IPS DF 4.7 (cell line): ENCODE results near the gene RALGDS.
"Not testable (repeated sequence)": the region's sequence is repeated elsewhere in the genome, so short reads cannot be mapped to it uniquely, and the experiment has no call there.

Experiments
- DNase-seq: peaks from one replicate; pipeline ENCODE4 v3.0.0-alpha.2; 2013; ENCODE audit warnings: low spot score; ENCODE audit errors: extremely low read depth

The RALGDS gene

DNA sequence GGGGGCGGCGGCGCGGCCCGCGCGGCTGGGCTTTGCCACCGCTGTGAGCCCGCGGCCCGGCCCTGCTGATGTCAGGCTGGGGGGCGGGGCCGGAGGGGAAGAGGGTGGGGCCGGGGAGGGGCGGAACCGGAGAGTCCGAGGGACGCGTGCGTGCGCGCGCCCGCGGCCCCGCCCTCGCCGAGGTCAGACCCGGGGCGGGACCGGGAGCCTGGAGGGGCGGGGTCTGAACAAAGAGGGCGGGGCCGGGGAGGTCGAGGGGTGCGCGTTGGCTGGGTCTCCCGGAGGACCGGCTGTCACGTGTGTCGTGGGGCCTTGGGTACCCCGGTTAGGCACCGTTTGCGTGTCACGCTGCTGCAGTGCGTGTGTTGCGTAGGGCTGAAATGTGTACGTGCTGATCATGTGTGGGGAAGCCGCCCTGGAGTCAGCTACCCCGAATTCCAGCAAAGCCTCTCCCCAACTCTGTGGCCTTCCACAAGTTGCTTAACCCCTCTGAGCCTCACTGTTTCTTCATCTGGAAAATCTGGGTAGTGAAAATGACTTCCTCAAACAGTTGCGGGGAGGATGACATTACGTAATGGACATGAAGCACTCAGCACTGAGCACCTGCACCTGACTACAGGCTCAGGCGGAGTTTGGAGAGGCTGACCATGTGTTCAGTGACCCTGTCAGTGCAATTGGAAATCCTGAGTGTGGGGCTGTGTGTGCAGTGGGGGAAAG lies at the start of gene RALGDS:
Gene RALGDS (minus strand): TSS at position 43 of the 717 bp plus-strand sequence. CDS start 86 bp downstream, outside the sequence.
- DNase-seq, result no peak

DNA sequence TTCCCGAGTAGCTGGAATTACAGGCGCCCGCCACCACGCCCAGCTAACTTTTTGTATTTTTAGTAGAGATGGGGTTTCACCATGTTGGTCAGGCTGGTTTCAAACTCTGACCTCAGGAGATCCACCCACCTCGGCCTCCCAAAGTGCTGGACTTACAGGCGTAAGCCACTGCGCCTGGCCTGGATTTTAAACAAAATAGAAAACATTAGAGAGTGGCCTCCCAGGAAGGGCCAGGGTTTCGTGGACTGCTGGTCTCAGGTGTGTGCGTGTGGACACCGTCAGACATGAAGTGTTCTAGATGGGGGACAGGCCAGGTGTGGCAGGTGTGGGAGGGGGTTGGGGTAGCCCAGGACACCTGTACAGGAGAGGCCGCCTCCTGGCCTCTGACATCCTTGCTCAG lies 49.7 kb upstream of the RALGDS start:
- no peak for DNase-seq

DNA sequence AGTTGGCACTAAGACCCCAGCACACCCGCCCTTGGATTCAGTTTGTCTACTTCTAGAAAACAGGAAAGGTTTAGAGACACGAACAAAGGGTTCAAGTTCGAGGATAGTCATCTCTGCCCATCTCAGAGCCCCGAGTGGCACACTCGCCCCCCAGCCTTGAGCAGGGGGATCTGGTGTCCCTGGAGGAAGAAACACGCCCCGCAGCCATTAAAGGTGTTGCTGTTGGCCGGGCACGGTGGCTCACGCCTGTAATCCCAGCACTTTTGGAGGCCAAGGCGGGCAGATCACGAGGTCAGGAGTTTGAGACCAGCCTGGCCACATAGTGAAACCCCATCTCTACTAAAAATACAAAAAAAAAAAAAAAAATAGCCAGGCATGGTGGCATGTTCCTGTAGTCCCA lies 48.6 kb upstream of the RALGDS start:
- DNase-seq, result not testable (repeated sequence)

DNA sequence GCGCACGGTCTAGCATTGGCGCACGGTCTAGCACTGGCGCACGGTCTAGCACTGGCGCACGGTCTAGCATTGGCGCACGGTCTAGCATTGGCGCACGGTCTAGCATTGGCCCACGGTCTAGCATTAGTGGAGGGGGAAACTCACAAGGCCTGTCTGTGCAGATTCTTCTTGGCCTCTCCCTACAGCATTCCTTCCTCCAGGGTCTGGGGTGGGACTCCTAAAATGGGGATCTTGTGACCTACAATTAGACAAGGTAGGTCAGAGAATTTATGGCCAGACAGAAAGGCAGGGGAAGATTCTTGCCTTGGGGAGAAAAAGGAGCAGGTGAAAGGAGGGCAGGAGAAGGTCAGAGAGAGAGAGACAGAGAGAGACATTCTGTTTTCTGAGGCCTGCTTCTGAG lies 48.1 kb upstream of the RALGDS start:
- DNase-seq, result no peak

DNA sequence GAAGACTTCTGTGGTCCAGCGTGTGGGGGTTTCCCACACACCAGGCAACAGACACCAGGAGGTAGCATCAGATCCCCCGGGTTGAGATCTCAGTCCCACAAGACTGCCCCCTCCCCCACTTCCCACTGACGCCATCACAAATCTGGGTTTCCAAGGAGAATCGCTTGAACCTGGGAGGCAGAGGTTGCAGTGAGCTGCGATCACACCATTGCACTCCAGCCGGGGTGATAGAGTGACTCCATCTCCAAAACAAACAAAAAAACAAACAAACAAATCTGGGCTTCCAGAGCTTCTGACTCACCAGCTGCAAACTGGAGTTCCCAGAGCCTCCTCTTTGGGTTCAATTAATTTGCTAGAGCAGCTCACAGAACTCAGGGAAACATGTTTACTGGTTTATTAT lies 47.4 kb upstream of the RALGDS start:
- no peak for DNase-seq

DNA sequence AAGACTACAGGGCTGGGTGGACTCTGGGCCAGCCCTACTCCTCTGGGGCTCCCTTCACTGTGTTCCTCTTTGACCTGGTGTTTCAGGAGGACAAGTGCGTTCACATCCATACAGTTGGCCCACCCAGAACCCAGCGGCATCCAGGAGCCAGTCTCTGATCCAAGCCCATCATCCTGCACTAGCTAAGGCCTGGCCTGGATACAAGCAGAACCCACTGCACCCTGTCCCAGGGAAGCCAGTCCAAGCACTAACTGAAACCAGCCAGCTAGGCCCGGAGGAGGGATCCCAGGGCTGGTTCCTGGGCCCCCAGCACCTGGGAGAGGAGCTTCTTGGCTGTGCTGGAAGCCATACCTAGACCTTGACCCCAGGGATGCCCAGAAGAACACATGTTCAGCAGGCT lies 46.7 kb upstream of the RALGDS start:
- no peak for DNase-seq

DNA sequence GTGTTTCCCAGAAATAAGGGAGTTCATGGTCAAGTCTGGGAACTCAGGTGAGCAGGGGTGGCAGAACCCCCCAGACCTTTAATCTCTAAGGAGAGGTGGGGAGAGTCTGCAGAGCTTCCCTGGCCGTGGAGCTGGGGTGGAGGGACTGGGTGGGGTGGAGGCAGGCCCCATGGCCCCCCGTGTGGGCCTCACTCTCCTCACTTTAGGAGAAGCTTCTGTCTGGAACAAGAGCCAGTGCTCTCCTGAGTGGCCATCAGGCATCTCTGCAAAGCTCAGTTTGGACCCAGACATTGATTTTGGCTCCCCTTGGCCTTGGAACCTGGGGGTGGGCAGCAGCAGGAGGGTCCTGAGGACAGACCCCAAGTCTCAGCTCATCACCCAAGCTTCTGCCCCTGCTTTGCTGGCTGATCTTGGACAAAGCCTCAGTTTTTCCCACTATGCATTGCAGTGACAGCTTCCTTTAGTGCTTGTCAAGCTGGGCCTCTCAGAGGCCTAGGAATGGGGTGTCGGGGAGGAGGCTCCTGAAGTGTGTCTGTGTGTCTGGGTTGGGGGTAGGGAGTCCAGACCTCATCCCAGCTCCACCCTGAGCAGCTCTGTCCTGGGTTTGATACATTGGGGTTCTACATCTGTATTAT lies 46.2 kb upstream of the RALGDS start:
- DNase-seq, result no peak

DNA sequence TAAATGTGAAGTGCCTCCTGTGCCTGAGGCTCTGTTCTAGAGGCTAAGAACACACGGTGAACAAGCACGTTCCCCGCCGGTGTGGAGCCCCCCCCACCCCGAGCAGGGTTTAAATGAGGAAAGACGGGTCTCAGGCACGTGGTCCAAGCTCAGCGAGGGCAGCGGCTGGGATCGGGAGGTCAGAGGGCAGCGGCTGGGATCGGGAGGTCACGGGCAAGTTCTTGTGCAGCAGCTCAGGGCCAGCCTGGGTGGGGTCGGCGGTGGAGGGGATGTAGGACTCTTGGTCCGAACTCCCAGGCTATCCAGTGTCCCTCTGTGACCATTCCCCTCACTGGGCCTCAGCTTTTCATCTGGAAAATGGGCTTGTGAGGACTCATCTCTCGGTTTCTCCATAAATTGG lies 45.4 kb upstream of the RALGDS start:
- no peak for DNase-seq

DNA sequence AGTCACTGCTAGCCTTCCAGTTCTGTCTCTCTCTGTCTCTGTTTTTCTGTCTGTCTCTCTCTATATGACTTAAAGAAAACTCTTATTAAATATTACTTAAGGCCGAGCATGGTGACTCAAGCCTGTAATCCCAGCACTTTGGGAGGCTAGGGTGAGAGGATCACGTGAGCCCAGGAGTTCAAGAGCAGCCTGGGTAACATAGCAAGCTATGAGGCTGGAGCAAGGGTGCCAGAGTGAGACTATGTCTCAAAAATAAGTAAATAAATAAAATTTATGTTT lies 44.4 kb upstream of the RALGDS start:
- DNase-seq, result no peak

DNA sequence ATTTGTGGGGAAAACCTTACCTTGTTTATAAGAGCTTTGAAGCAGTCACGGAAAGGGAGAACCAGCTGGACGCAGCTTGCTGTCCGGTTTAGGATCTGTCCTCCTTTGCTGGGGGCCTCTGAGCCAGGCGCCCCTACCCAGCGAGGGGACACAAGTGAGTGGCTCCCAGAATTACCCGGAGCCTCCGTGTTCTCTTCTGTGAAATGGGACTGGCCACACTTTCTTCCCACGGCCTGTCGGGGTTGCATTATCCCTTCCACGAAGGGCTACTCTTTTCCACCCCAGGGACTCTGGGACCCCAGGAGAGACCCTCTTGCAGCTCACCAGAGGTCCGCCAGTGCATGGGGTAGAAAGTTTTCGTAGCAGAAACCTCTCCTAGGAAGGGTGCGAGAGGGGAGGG lies 43.2 kb upstream of the RALGDS start:
- DNase-seq, result no peak

DNA sequence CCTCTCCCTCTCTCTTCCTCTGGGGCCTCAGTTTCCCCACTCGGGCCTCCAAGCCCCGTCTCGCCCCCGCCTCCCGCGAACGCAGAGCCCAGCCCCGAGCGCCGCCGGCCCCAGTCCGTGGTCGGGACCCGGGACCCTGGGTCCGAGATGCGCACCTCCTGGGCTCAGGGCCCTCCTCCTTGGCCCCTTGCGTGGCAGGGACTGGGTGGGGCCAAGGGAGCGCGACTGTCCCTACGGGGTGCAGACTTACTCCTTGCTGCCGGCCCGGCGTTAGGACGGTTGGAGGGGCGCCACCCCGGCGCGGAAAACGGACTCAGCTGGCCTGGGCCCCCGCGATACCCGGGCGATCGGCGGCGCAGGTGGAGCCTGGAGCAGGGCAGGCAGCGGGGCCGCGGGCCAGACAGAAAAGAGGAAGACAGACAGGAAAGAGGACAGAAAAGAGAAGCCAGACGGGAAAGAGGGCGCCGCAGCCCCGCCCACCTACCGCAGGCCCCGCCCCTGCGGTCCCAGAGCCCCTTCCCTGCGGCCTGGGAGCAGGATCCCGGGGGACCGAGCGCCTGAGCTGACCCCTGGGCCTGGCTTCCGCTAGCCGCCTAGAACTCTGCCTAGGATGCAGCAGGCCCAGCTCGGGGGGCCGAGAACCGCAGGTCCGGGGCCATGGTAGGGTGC lies 42.6 kb upstream of the RALGDS start, which contains the start of gene GBGT1:
Gene GBGT1 (minus strand): TSS at position 411 of the 669 bp plus-strand sequence. CDS start 1,502 bp downstream, outside the sequence.
- DNase-seq, result no peak

DNA sequence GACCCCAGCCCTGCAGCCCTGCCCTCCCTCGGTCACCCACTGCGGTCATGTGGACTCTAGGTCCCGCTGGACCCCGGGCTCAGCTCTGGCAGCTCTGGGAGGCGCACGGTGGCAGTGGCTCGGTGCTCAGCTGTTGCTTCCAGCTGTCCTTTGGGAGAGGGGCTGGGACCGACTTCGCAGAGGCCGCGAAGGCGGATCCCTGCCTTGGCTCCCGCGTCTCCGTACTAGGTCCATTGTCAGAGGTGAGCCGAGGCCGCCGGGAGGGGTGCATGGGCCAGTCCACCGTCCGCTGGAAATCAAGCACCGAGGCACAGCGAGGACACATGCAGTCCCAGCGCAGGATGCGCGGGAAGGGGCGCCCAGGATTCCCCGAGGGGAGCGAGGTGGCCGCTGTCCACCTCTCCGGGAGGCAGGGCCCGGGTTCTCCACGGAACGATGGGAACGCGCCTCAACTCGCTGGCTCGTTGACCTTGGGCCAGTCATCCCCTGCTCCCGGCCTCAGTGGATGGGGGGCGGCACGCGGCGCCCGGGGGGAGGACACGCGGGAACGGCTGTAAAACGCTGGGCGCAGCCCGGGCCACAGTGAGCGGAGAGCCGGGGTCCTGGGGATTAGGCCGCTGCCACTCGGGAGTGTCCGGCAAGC lies 41.9 kb upstream of the RALGDS start:
- no peak for DNase-seq

DNA sequence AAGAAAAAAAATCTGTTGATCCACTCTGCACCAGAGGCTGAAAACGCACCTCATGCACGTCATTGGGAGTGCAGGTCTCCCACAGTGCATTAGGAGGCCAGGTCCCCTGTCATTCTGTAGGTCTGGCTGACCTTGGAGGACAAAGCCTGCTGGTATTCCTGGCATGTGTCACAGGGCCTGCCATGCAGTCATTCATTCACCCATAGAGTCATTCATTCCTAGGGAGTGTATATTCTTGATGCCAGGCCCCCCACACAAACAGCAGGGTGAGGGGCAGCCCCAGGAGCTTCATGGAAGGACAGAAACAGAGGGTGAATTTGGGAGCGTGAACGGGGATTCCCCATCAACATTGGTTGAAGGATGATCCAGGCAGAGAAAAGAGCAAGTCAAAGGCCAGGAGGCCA lies 40.5 kb upstream of the RALGDS start:
- no peak for DNase-seq

DNA sequence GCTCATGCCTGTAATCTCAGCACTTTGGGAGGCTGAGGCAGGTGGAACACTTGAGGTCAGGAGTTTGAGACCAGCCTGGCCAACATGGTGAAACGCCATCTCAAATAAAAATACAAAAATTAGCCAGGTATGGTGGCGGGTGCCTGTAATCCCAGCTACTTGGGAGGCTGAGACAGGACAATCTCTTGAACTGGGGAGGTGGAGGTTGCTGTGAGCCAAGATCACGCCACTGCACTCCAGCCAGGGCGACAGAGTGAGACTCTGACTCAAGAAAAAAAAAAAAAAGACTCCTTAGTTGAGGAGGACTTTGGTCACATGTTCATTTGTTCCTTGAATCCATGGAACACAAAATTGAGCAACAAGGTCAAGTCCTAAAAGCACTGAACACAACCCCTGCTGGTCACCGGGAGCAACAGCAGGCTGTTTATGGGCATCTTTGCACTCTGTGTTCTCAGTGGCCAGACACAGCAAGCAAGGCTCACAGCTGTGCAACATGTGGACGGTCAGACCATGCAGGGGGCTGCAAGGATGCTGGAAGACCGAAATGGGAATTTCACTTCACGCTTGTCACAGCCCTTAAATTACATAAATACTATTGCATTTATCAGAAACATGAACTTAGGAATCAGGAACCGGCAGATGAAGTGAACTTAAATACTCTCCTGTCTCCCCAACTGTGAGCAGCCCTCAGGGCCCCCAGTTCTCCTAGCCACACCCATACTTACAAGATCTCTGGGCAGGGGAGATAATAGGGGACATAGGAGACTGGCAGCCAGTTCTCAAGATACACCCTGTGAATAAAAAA lies 39.9 kb upstream of the RALGDS start:
- DNase-seq, result no peak

DNA sequence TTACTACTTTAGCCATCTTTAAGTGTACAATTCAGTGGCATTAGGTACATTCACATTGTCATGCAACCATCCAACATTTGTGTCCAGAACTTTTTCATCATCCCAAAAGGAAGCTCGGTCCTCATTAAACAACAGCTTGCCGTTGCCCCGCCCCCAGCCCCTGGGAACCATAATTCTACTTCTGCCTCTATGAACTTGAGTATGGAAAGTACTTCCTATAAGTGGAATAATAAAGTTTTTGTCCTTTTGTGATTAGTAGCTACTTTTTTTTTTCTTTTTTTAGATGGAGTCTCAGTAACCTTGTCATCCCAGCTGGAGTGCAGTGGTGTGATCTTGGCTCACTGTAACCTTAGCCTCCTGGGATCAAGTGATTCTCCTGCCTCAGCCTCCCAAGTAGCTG lies 37.7 kb upstream of the RALGDS start:
- no peak for DNase-seq

DNA sequence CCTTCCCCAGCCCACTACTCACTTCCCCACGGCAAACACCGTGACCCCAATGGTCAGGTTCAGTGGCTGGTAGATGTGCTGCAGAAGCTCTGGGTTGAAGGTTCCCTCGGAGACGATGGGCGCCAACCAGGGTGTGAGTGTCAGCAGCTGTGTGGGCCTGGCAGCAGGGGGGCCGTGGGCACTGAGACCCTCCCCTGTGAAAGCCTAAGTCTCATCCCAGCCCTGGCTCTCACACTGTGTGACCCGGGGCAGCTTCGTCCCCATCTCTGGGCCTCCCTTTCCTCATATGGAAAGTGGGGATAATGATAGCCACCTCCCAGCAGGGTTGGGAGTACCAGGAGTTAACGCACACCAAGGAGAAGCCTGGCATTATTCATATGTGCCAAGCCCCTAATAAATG lies 34.1 kb upstream of the RALGDS start:
- no peak for DNase-seq

DNA sequence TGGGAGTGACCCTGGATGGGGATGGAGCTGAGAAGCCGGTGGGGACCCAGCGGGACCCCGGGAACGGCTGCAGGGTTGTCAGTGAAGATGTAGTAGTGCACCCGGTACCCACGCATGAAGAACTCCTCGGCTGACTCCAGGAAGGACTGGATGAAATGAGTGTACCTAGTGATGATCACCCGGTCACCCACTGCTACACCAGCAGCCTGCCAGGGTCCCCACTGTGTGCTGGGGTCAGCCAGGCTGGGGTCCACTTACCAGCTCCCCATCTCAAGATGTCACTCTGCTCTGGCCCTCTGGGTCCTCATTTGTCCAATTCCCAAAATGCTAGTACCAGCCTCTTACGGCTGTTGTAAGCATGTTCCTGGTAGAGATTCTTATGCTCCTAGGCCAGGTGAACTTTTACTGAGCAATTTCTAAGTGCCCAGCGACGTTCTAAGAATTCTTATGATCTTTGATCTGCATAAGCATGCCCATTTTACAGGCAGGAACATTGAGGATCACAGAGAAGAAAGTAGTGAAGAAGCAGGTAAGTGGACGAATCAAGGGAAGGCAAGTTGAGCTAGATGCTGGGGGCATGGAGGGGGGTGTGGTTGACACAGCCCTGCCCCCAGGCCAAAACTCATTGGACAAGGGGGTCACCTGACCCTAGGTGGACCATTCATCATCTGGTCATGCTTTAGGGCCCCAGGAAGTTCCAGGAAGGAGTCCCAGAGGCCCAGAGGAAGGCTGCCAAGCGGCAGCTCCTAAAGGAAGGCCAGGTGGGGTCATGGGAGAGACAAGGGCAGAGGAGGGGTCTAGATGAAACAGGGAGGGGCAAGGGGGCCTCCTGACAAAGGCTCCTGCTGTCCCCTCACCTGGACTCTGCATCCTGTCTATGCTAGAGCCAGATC lies 33.3 kb upstream of the RALGDS start:
- no peak for DNase-seq

DNA sequence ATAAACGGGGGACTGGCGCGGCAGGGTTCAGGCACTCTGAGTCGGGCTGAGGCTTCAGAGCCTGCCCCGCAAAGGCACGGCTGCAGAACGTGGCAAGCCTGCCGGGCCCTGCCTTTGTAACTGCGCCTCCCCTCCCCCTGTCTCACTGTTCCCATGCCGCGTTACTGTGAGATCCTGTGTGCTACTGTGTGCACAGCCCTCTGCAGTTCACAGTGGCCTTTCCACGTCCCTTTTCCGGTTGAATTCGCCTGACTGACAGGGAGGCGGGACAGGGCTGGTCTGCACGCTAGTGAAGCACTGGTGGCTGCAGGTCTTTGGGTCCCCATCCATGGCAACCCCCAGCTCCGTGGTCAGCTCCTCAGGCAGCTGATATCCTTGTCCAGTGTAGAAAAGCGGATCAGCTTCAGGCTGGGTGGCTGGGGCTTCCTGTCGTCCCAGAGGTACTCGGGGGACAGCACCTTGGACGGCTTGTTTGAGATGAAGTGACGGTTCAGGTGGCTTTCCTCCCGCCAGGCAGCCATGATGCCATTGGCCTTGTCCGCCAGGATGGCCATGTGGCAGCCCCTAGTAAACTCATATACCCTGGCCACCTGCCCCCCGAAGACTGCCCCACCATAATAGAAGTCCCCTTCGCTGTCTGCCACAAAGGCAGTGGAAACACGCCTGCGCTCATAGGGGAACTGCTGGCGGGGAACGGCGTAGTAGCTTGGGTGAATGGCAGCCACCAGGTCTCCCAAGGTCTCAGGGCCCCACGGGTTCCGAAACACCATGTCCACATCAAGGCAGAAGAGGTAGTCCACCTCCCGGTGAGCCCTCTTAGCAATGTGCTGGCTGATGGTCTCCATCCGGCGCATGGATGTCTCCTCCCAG lies 32.4 kb upstream of the RALGDS start:
- no peak for DNase-seq
